Measurements from ENCODE around the gene SP140L. TPM values are rescaled to one million over a fixed set of nuclear protein-coding genes. Genes with fewer than 3 reads are reported as not detected.

Gene SP140L
- total RNA-seq, 2 donors from 2014 or later: 11.4 to 11.5 TPM

DNA sequence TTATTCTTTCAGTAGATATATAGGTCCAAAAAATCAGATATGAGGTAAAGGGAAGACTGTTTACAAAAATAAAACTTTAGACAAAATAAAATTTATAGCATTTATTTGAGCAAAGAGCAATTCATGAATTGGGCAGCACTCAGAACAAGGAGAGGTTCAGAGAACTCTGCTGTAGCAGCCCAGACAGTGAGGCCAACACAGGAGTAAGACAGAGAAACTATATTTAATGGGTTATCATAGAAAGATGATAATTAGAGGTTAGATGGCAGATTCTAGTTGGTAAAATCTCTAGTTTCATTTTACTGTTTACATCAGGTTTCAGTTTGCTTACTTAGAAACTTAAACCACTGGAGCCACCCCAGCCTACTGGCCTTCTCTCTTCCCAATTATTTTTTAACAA is 30.1 kb upstream of the SP140L start:
- Histone ChIP-seq H3K36me3 (no peaks in the 10 kb centered on the region), H3K4me1 (ENCODE audit: control insufficient read depth in 1 of 2, low read depth in 2 of 2) (no peaks in the 10 kb centered on the region), H3K9me3 (no peaks in the 10 kb centered on the region), H3K27ac (no peak overlapping the region), H3K4me3 (no peak overlapping the region), H3K27me3 (replicated peaks; ENCODE audit: insufficient read depth) (no peaks in the 10 kb centered on the region)
- DNase-seq (ENCODE audit: low spot score) (no peak), ATAC-seq (ENCODE audit: insufficient number of reproducible peaks, low FRiP score, low read depth) (no peak)
- TF ChIP-seq, protein P1, sequence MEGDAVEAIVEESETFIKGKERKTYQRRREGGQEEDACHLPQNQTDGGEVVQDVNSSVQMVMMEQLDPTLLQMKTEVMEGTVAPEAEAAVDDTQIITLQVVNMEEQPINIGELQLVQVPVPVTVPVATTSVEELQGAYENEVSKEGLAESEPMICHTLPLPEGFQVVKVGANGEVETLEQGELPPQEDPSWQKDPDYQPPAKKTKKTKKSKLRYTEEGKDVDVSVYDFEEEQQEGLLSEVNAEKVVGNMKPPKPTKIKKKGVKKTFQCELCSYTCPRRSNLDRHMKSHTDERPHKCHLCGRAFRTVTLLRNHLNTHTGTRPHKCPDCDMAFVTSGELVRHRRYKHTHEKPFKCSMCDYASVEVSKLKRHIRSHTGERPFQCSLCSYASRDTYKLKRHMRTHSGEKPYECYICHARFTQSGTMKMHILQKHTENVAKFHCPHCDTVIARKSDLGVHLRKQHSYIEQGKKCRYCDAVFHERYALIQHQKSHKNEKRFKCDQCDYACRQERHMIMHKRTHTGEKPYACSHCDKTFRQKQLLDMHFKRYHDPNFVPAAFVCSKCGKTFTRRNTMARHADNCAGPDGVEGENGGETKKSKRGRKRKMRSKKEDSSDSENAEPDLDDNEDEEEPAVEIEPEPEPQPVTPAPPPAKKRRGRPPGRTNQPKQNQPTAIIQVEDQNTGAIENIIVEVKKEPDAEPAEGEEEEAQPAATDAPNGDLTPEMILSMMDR (IDR thresholded peaks at IDR 0.05): no peak

DNA sequence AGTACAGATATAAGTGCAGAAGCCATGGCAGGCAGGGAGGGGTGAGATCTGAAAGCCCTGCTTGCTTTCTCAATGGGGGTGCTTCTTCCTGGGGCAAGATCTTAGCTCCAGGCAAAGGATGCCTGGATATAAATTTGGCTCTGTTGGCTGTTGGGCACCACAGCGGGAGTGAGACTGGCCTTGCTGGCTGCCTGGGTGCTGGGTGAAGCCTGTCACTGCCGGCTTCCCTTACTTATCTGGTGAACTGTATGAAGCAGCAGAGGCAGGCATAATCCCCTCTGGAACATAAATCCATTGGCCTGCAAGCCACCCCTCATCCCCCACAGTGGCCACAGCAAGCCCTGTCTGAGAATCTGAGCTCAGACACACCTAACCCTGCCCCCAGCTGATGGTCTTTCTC is 27.4 kb upstream of the SP140L start:
- ATAC-seq (ENCODE audit: insufficient number of reproducible peaks, low FRiP score, low read depth): no peak
- H3K36me3 ChIP-seq: no peaks in the 10 kb centered on the region
- TF ChIP-seq, protein P1 (IDR thresholded peaks at IDR 0.05): no peak

DNA sequence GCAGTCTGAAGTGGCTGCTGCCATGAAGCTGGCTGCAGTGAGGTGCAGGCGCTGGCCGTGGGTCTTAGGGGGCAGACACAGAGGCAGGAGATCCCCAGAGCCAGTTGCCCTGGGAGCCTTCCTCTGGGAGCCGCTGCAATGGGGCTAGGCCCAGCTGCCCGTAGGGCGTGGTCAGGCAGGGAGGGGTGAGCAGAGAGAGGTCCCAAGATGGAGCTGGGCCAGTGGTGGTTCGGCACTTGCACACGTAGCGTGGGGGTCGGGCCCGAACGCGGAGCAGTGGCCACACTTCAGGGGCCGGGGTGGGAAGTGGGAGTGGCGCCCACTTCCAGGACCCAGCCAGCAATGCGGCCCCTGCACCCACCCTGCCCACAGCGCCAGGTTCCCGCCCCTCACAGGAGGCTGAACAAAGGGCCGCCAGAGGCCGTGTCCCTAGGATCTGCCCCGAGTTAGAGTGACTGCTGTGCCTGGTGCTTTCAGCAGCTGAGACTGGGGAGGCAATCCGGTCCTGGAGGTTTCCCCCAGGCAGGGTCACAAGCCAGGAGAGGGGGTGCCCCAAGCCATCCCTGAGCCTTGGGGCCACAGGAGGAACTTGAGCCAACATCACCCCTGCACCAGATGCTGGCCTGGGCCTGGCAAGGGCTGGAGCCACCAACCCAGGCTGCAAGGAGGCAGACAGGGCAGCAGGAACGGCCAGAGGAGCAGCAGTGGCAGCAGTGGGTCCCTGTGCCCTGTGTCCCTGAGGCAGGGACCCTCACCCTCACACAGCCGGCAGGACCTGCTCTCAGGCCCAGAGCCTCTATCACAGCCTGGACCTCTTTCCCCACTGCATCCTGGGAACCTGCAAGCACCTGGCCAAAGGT is 21.3 kb upstream of the SP140L start:
- no peaks in the 10 kb centered on the region for H3K4me1 ChIP-seq (ENCODE audit: control insufficient read depth in 1 of 2, low read depth in 2 of 2)
- TF ChIP-seq, protein P1 (IDR thresholded peaks at IDR 0.05): no peak

More for the DNA sequence above, 27.4 kb upstream of the SP140L start:
- H3K9me3 ChIP-seq: no peaks in the 10 kb centered on the region
- H3K27me3 ChIP-seq (replicated peaks; ENCODE audit: insufficient read depth): no peaks in the 10 kb centered on the region
- H3K4me3 ChIP-seq: no peak overlapping the region
- H3K4me1 ChIP-seq (ENCODE audit: control insufficient read depth in 1 of 2, low read depth in 2 of 2): no peaks in the 10 kb centered on the region
- H3K27ac ChIP-seq: no peak overlapping the region
- DNase-seq (ENCODE audit: low spot score): no peak

DNA sequence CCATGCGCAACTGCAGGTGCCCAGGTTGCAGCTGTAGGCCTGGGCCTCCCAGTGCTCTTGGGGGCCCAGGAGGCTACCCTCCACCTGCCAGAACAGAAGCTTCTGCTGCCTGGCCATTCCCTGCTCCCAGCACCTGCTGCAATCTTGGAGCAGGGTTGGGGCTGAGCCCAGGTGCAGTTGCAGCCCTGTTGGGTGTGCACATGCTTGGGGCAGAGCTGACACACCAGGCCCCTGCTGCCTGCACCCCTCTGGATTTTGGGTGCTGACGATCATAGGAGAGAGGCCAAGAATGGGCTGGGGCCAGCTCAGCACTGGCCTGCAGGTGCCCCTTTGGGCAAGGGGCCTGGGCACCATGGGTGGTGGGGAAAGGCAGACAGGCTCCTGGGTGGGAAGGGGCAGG is 20.5 kb upstream of the SP140L start:
- Histone ChIP-seq H3K27me3 (replicated peaks; ENCODE audit: insufficient read depth) (no peaks in the 10 kb centered on the region), H3K27ac (no peak overlapping the region), H3K36me3 (no peaks in the 10 kb centered on the region), H3K4me1 (ENCODE audit: control insufficient read depth in 1 of 2, low read depth in 2 of 2) (no peaks in the 10 kb centered on the region), H3K9me3 (no peaks in the 10 kb centered on the region), H3K4me3 (no peak overlapping the region)
- ATAC-seq (ENCODE audit: insufficient number of reproducible peaks, low FRiP score, low read depth): no peak
- TF ChIP-seq, protein P1 (IDR thresholded peaks at IDR 0.05): no peak
- DNase-seq (ENCODE audit: low spot score): no peak

More for the DNA sequence above, 21.3 kb upstream of the SP140L start:
- Histone ChIP-seq H3K27ac (no peak overlapping the region), H3K9me3 (no peaks in the 10 kb centered on the region), H3K27me3 (replicated peaks; ENCODE audit: insufficient read depth) (no peaks in the 10 kb centered on the region), H3K36me3 (no peaks in the 10 kb centered on the region), H3K4me3 (no peak overlapping the region)
- ATAC-seq (ENCODE audit: insufficient number of reproducible peaks, low FRiP score, low read depth): no peak
- DNase-seq (ENCODE audit: low spot score): no peak

DNA sequence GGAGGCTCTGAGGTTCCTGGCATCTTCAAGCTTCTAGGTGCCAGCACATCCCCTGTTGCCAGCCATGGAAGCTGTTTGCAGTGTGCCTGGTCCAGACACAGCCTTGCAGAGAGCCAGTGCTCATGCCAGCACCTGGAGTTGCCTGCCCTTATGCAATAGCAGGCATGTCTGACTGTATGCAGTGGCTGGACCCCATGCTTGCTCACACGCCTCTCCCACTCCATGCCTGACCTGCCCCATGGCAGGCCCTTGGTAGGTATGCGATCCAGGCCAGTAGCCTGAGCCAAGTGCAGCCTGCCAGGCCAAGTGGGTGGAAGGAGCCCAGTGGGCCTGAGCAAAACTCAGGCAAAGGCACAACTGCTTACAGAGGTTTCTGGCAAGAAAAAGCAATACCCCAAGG is 19.5 kb upstream of the SP140L start:
- Histone ChIP-seq H3K27me3 (replicated peaks; ENCODE audit: insufficient read depth) (no peaks in the 10 kb centered on the region), H3K4me3 (no peak overlapping the region), H3K9me3 (no peaks in the 10 kb centered on the region), H3K4me1 (ENCODE audit: control insufficient read depth in 1 of 2, low read depth in 2 of 2) (no peaks in the 10 kb centered on the region), H3K36me3 (no peaks in the 10 kb centered on the region), H3K27ac (no peak overlapping the region)
- no peak for ATAC-seq (ENCODE audit: insufficient number of reproducible peaks, low FRiP score, low read depth)
- DNase-seq (ENCODE audit: low spot score): no peak
- TF ChIP-seq, protein P1 (IDR thresholded peaks at IDR 0.05): no peak

All from thoracic aorta (tissue), 2 donors.